Measurements from ENCODE around the gene PIH1D2.
A peak's percentile ranks its signal among the peaks of the same experiment; 100 is the strongest.
"Not testable (repeated sequence)": the region's sequence is repeated elsewhere in the genome, so short reads cannot be mapped to it uniquely, and the experiment has no call there.

The PIH1D2 gene

GRCh38 chr11:112033902-112034301 lies 39.9 kb downstream of the PIH1D2 start:
- peaks cover 66% of the 10 kb centered on the region for H3K36me3 Mint-ChIP-seq (ENCODE audit: low read depth)
- no peak overlapping the region for H3K27ac Mint-ChIP-seq
- peaks cover under 1% of the 10 kb centered on the region for H3K4me1 Mint-ChIP-seq (ENCODE audit: low read depth)
- H3K27me3 Mint-ChIP-seq, result no peaks in the 10 kb centered on the region
- no peak overlapping the region for H3K4me3 Mint-ChIP-seq
- H3K9me3 Mint-ChIP-seq, result no peaks in the 10 kb centered on the region

- Mint-ChIP-seq H3K4me1 (ENCODE audit: low read depth) (peaks cover 13% of the 10 kb centered on the region), H3K9me3 (no peaks in the 10 kb centered on the region), H3K27ac (no peak overlapping the region), H3K27me3 (no peaks in the 10 kb centered on the region), H3K36me3 (ENCODE audit: low read depth) (peaks cover 58% of the 10 kb centered on the region), H3K4me3 (no peak overlapping the region)
Measured at GRCh38 chr11:112029460-112029859, 44.4 kb downstream of the PIH1D2 start.

- peaks cover 44% of the 10 kb centered on the region for H3K36me3 Mint-ChIP-seq (ENCODE audit: low read depth)
Measured at GRCh38 chr11:112026784-112027410, 46.9 kb downstream of the PIH1D2 start.

GRCh38 chr11:112025707-112026106 lies 48.1 kb downstream of the PIH1D2 start:
- Mint-ChIP-seq H3K4me1 (ENCODE audit: low read depth) (peaks cover 28% of the 10 kb centered on the region), H3K27ac (peak overlapping the region; percentile 99), H3K36me3 (ENCODE audit: low read depth) (peaks cover 41% of the 10 kb centered on the region), H3K9me3 (no peaks in the 10 kb centered on the region), H3K27me3 (no peaks in the 10 kb centered on the region), H3K4me3 (peak overlapping the region; percentile 99)

More at GRCh38 chr11:112026784-112027410, 46.9 kb downstream of the PIH1D2 start:
- not testable (repeated sequence) for H3K9me3 Mint-ChIP-seq, H3K27ac Mint-ChIP-seq, H3K4me3 Mint-ChIP-seq, H3K27me3 Mint-ChIP-seq
- peaks cover 28% of the 10 kb centered on the region for H3K4me1 Mint-ChIP-seq (ENCODE audit: low read depth)

GRCh38 chr11:112024773-112025678 lies 48.8 kb downstream of the PIH1D2 start, which contains the start of gene DLAT:
Gene DLAT, plus strand, starts transcription at chr11:112025408. Its CDS starts 65 bp downstream, at chr11:112025473.
- H3K36me3 Mint-ChIP-seq (ENCODE audit: low read depth), result peaks cover 34% of the 10 kb centered on the region
- H3K9me3 Mint-ChIP-seq, result no peaks in the 10 kb centered on the region
- H3K4me1 Mint-ChIP-seq (ENCODE audit: low read depth), result peaks cover 28% of the 10 kb centered on the region
- peak within 1 kb of the TSS; percentile 99 for H3K27ac Mint-ChIP-seq
- no peaks in the 10 kb centered on the region for H3K27me3 Mint-ChIP-seq
- peak within 1 kb of the TSS; percentile 99 for H3K4me3 Mint-ChIP-seq

GRCh38 chr11:112024178-112024772 lies 49.5 kb downstream of the PIH1D2 start:
- Mint-ChIP-seq H3K36me3 (ENCODE audit: low read depth) (peaks cover 26% of the 10 kb centered on the region), H3K27ac (peak overlapping the region; percentile 99), H3K9me3 (no peaks in the 10 kb centered on the region), H3K4me1 (ENCODE audit: low read depth) (peaks cover 28% of the 10 kb centered on the region), H3K27me3 (no peaks in the 10 kb centered on the region), H3K4me3 (peak overlapping the region; percentile 99)

- no peak overlapping the region for H3K27ac Mint-ChIP-seq
- H3K36me3 Mint-ChIP-seq (ENCODE audit: low read depth), result peaks cover 25% of the 10 kb centered on the region
- no peaks in the 10 kb centered on the region for H3K9me3 Mint-ChIP-seq
- no peaks in the 10 kb centered on the region for H3K27me3 Mint-ChIP-seq
- peak overlapping the region; percentile 42 for H3K4me3 Mint-ChIP-seq
- H3K4me1 Mint-ChIP-seq (ENCODE audit: low read depth), result peaks cover 24% of the 10 kb centered on the region
Measured at GRCh38 chr11:112023104-112023503, 50.7 kb downstream of the PIH1D2 start.

- Mint-ChIP-seq H3K36me3 (ENCODE audit: low read depth) (peaks cover 27% of the 10 kb centered on the region), H3K27me3 (no peaks in the 10 kb centered on the region), H3K4me1 (ENCODE audit: low read depth) (peaks cover 11% of the 10 kb centered on the region), H3K4me3 (no peak overlapping the region), H3K9me3 (no peaks in the 10 kb centered on the region), H3K27ac (no peak overlapping the region)
Measured at GRCh38 chr11:112019066-112019465, 54.8 kb downstream of the PIH1D2 start.
